SW 1271 (cell line): ENCODE measurements around the gene FIBCD1.
"Not testable (repeated sequence)": the region's sequence is repeated elsewhere in the genome, so short reads cannot be mapped to it uniquely, and the experiment has no call there.

Experiments
- DNase-seq, 2 experiments: peaks; one replicate each; lab custom pipeline; 2025; lab: John Stamatoyannopoulos, UW

FIBCD1 gene

DNA sequence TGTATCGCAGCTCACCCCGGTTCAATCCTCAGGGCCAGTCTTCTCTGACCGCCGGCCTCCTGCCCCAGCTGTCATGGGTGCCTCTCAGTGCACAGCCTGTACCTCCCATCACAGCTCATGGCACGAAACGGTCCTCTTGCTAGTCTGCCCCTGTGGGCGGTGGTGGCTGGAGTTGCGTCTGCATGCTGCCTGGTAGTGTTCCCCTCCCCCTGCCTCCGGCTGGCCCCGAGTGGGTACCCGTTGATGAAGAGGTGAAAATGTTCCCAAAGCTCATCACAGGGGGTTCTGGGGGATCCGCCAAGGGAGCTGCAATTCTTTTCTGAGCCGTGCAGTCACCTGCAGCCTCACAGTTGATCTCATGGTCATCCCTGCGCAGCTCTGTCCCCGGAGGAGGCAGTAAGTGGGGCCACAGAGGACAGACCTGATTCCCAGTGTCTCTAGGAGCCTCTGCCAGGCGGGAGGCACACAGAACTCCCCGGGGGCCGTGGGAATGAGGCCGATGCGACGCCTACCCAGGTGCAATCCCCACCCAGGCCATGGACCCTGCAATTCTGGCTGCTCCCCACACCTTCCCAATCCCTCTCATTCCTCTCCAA, 34.7 kb upstream of the FIBCD1 start:
- no peak for DNase-seq

DNA sequence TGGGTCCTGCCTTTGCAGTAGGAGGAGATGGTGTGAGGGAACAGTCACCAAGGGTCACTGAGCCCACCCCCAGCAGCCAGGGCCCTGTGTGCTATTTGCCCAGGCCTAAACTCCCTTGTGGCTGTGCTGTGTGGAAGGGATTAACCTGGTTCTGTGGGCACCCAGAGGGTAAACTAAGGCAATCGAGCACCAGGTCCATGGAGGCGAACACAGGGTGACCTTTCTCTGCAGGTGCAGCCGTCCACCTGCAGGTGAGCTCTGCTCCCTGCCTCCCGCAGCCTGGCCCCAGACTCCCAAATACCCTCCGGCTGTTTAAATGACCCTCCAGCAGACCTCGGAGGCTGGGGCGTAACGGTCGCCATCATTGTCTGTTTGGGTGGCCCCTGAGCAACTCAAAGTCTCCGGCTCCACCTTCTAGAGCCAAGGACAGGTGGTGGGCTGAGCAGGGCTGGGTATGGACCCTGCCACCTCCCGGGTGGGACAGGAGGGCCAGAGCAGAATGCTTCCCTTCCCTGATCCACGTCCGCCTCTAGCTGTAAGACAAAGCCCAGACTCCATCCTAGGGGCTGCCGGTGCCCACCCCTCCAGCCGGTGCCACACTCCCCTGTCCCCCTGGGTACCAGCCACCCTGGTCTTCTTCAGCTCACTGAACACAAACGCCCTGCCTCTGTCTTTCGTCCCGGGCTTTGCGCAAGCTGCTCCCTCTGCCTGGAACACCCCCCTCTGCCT, 34.1 kb upstream of the FIBCD1 start:
- DNase-seq, result no peak

DNA sequence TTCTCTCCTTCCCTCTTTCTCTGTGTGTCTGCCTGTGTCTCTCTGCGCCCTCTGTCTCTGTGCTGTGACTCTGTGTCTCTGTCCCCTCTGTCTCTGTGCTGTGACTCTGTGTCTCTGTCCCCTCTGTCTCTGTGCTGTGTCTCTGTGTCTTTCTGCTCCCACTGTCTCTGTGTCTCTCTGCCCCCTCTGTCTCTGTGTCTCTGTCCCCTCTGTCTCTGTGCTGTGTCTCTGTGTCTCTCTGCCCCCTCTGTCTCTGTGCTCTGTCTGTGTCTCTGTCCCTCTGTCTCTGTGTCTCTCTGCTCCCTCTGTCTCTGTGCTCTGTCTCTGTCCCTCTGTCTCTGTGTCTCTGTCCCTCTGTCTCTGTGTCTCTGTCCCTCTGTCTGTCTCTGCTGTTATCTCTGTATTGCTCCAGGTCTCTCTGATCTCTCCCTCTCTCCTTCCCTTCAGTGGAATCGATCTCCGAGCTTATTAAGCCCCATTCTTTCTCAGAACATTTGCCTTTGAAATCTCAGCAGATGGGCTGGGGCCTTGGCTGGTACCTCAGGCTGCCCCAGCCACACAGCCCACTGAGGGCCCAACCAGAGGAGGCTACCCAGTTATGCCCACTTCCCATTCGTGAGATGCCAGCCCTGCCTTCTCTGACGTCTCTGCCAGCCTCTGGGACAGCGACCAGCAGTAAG, 33.4 kb upstream of the FIBCD1 start:
- no peak for DNase-seq

DNA sequence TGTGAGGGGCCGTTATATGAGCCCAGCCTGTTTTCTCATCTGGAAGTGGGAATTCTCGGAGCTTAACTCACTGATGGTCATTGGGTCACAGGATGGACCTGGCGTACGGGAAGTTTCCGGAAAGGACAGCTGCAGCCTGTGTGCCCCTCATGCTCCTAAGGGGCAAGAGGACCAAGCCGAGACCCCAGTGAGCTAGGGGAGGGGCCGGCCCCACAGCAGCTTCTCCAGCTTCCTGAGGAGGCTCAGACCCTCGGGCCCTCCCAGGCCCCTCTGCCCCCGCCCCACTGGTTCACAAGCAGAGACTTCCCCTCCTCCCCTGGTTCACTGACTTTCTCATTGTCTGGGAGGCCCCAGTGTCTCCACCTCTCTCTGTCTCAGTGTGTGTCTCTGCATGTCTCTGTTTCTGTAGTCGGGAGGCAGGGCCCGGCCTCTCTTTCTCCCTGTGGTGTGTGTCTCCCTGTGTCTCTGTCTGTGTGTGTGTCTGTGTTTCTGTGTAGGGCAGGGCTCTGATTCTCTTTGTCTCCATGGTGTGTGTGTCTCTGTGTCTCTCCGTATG, 32.3 kb upstream of the FIBCD1 start:
- DNase-seq, result no peak

DNA sequence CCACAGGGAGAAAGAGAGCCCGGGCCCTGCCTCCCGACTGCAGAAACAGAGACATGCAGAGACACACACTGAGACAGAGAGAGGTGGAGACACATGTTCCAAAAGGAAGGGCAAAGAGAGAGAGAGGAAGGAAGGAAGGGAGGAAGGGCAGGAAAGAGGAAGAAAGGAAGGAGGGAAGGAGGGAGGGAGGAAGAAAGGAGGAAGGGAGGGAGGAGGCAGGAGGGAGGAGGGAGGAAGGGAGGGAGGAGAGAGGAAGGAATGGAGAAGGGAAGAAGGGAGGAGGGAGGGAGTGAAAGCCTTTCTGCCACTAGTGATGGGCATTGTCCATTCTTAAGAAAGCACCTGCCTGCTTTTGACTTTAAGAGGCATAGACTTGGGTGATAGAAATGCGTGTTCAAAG, 31.8 kb upstream of the FIBCD1 start:
- DNase-seq, result no peak

DNA sequence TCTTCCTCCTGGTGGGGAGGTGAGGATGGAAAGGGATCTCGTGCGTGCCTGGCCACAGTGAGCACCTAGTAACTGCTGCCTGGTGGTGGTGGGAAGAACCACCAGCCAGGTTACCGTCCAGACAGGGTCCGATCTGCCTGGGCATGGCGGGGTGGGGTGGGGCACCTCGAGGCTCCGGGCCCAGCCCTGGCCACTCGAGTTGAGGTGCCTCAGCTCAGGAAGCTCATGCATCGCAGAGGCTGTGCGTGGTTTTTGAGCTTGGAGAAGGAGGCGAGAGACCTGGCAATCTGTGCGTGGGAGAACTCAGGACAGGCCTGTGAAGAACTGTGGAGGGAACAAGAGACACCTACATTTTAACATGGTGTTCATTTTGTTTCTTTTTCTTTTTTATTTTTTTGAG, 31.0 kb upstream of the FIBCD1 start:
- no peak for DNase-seq

DNA sequence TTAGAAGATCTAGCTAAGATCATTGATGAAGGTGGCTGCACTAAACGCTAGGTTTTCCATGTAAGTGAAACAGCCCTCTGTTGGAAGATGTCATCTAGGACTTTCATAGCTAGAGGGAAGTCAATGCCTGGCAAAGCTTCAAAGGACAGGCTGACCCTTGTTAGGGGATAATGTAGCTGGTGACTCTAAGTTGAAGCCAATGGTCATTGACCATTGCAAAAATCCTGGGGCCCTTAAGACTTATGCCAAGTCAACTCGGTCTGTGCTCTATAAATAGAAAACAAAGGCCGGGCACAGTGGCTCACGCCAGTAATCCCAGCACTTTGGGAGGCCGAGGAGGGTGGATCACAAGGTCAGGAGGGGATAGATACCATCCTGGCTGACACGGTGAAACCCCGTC, 26.6 kb upstream of the FIBCD1 start:
- DNase-seq, result no peak

DNA sequence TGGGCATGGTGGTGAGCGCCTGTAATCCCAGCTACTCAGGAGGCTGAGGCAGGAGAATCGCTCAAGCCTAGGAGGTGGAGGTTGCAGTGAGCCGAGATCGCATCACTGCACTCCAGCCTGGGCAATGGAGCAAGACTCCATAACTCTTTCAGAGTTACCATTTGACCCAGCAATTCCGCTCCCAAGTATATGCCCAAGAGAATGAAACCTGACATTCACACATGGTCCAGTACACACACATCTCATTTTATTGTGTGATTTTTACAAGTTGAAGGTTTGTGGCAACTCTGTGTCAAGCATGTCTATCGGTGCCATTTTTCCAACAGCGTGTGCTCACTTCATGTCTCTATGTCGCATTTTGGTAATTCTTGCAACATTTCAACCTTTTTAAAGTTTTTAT, 24.9 kb upstream of the FIBCD1 start:
- no peak for DNase-seq

DNA sequence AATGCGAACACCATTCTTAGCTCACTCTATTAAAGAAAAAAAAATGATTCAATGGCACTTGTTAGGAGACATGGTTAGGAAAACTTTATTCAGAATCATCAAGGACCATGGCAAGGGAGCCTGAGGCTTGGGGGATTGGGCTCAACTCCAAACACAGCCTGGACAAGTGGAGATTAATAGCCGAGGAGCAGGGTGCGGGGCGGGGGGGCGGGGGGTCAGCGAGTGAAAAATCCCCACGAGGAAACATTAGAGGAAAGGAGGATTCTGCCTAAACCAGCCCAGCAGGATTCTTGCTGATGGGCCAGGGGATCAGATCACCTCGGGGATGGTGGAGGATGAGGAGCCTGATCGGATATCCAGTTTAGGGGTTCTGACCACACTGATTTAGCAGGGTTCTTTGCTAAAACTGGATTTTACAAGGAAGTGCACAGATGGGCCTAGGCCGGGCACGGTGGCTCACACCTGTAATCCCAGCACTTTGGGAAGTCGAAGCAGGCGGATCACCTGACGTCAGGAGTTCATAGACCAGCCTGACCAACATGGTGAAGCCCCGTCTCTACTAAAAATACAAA, 24.4 kb upstream of the FIBCD1 start:
- DNase-seq, result no peak

DNA sequence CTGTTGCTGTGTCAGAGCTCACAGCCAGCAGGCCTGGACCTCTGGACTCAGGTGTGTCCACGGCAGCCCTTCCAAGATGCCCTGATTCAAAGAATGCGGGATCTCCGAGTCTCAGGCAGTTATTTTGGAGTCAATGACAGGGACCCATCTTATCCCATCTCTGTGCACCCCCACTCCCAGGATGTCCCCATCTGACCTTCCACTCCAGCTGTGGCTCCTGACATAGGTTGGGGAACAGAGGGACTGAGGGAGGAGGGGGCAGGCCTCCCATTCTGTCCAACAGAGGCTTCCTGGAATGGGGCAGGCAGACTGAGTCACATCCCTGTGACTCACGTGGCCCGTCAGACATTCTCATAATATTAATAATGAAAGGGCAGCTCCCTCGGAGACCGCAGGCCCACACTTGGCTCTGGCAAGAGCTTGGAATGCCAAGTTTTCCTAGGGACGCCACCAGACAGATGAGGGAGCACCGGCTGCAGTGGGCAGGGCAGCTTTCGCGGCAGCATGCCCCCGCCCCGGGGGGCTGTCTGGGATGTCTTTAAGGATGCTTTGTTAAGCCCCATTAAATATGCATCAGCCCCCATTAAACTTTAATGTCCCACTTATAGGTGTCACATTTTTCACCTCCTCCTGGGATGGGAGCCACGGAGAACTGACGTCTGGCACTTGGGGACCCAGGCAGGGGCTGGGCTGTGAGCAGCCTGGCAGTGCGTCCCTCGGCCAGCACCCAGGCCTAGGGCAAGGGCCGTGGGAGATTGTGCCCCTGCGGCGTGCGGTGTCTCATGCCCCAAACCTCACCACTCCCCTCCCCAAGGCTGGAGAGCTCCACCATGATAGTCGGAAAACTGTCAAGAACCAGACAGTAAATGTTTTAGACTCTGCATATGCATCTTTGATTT, 23.6 kb upstream of the FIBCD1 start:
- DNase-seq, result peak; percentile 84 to 93

DNA sequence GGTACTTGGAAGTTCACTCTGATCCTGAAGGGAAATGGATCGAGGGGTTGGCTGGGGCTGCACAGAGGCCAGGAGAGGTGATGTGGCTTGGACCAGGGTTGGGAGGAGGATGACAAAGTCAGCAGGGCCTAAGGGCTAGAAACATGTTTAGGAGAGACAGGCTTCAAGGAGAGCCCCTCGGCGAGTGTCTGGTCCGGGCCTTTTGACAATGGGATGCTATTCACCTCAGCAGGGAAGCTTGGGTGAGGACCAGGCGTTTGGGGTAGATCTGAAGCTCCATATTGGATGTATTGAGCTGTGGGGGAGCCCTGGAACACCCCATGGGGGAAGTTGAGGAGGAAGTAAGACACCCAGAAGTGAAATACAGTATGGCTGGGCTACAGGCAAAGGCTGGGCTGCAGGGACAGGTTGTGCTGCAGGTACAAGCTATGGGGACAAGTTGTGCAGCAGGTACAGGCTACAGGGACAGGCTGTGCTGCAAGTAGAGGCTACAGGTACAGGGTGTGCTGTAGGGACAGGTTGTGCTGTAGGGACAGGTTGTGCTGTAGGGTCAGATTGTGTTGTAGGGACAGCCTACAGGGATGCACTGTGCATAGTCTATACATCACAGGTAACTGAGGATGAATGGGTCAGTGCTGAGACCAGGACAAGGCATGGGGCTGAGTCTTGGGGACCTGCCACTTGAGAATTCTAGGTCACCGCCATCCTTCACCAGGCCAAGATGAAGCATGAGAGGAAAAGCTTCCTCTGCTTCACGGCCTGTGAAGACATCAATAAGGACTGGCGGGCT, 22.7 kb upstream of the FIBCD1 start:
- DNase-seq, result no peak

DNA sequence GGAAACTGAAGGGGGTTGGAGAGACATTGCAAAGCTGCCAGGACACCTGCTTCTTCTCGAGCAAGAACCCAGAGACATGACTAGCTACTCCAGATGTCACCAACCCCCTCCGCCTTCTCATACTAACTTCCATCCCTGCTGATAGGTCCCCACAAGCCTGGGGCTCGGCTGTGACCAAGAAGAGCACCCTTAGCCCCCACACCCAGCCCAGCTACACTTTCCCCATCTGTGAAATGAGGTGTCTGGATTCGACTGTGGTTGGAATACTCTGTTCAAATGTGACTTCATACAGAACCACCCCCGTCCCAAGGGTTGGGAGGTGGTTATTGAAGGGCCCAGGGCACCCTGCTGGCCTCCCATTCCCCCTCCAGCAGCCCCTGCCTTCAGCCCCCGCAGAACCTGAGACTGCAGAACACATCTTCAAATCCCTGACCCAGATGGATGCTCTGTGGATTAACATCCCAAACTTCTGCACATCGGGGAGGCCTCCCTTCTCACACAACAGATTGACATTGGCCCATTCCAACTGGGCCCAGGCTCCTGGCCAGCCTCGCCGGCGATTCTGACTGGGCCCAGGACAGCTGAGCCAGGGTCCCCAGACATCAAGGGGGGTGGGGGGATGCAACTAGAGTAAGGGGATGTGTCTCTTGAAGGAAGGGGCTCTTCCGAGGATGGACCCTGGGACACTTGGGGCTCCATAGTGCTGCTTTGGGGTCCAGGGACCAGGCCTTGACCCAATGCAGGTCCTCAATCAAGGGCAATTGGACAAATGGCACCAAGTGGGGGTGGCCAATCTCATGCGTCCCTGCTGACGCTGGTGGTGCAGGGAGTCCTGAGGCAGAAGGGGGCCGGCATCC, 21.7 kb upstream of the FIBCD1 start:
- no peak for DNase-seq

DNA sequence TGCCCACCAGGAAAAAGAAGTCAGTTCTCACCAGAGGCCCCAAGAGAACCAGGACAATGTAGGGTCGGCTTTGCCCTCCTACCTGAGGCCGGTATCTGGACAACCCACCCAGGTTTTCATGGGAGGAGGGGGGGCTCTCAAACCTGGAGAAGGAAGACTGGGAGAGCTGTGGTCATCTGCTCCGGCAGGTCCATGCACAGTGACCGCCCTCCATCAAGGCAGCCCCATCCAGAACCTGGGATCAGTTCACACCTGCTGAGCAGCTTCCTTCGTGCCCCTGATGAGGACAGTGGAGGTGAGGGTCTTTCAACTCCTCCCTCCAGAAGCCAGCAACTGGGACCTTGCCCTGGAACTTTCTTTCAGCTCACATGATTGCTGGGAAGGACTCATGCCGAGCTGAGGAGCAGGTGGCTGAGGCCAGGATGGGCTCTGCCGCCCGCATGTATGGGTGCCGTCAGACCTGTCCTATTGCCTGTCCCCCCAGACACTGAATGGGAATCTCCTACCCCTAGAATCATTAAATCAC, 20.8 kb upstream of the FIBCD1 start:
- DNase-seq, result no peak

DNA sequence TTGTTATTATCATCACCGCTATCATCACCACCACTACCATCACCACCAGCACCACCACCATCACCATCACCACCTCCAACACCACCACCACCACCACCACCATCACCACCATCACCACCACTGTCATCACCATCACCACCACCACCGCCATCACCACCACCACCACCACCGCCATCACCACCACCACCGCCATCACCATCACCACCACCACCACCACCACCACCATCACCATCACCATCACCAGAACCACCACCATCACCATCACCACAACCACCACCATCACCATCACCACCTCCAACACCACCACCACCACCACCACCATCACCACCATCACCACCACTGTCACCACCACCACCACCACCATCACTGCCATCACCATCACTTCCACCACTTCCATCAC, 19.5 kb upstream of the FIBCD1 start:
- DNase-seq, result not testable (repeated sequence)

DNA sequence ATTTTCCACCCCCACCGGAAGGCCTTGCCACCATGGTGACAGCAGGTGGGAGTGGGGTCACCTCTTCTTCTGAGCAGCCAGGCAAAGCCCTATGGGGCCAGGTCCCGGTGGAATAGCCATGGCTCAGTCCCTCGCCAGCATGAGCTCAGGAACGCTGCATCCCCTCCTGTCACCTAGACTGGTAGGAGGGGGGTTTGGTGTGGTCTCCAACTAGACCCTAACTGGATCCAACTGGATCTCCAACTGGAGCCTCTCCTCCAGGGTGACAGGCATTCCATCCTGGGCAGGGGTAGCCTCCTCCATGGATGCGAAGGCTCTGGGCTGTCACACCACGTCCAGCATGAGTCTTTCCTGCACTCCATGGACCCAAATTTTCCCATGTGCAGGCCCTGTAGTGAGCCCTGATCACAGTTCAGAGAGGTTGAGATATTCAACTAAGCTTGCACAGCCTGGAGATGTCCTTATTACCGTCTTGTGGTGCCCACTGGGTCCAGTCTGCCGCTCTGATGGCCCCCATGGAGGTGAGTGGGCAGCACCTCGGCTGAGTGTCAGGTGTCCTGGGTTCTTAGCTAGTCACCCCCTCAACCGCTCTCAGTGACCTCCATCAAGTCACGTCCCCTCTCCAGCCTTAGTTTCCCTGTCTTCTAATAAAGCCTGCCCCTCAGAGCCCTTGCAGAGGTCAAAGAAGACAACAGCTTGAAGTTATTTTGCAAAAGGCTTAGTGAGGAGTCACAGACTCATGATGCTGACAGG, 18.6 kb upstream of the FIBCD1 start:
- DNase-seq, result no peak

DNA sequence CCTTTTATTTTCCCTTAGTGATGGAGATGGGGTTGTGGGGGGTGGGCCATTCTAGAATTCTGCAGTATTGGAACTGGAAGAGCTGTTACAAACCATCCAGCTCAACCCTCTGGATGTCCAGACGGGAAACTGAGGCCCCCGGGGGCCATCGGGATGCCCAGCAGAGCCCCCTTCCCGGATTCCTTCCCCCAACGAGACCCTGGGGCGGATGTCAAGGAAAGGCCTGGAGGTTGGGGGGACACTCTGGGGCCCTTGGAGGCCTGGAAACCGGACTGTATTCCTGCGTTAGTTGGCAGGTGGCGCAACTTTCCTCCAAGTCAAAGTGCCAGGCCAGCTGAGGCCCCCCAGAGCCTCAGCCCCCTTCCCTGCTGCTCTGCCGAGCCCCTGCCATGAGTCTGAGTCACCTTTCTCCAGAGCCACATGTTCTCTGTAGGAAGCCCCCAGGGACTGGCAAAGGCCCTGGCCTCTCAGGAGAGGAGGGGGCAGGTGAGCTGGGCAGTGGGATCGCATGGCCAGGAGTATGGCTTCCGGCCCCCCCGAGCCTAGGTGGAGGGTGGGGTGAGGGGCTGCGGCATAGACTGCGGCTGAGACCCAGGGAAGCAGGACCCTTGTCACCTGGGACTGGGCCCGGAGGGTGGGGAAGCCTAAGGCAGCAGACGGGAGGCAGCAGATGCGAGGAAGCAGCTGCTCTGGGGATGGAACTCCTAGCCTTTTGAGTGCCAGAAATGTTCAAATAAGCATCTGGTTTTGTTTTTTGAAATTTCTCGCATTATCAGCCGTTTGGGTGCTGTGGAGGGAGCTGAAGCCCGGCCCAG, 17.8 kb upstream of the FIBCD1 start:
- DNase-seq, result no peak

DNA sequence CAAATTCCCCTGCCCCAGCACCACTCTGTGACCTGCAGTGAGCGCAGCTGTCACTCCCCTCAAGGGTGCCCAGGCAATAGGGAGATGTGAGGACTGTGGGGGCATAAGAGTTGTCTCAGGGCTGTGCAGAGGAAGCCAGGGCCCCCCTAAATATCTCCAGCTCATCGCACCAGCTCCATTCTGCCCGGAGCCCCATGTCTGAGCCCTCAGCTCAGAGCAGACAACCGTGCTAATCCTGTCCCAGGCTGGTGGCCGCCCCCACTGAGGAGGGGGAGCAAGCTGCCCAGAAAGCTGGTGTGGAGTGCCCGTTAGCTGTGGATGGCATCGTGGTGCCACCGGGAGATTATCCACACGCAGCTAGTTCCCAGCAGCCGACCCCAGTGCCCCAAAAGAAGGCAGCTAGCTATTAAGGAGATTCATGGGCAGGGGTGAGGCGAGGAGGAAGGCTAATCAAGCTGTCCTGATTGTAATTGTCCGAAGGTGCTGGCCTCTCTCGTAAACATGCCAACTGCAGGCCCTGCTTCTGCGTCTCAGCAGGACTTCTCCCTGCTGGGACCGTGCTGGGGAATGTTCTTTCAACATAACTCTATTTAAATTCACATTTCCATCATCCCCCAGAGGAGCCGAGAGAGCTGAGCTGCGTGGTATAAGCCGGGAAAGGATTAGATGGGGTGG, 17.0 kb upstream of the FIBCD1 start:
- DNase-seq, result no peak

DNA sequence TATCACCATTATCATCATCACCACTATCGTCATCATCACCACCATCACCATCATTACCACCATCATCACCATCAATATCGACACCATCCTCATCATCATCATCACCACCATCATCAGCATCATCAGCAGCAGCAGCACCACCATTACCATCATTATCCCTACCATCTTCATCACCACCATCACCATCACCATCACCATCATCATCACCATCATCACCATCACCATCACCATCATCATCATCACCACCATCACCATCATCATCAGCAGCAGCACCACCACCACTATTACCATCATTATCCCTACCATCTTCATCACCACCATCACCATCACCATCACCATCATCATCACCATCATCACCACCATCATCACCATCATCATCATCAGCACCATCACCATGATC, 15.9 kb upstream of the FIBCD1 start:
- not testable (repeated sequence) for DNase-seq
